ENCODE measurements around the gene SURF6.

DNA sequence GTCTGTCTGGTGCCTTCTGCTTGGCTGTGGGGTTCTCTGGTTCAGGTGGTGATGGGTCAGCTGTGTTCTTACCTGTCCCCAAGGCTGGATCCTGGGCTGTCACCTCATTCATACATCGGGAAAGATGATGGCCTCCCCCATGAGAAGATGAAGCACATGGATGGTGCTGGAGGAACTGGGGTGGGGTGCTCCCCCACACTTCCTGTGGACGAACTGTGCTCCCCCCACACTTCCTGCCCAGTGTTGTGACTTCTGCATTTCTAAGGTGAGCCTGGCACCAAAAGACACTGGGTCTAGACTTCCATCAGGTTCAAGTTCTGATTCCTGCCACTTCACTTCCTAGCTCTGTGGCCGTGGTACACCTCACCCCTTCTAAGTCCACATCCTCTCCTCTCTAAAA, 4.3 kb upstream of the SURF6 start:
- TF ChIP-seq POLR2A (IDR thresholded peaks at IDR 0.05), result no peak
- TF ChIP-seq, protein P1, sequence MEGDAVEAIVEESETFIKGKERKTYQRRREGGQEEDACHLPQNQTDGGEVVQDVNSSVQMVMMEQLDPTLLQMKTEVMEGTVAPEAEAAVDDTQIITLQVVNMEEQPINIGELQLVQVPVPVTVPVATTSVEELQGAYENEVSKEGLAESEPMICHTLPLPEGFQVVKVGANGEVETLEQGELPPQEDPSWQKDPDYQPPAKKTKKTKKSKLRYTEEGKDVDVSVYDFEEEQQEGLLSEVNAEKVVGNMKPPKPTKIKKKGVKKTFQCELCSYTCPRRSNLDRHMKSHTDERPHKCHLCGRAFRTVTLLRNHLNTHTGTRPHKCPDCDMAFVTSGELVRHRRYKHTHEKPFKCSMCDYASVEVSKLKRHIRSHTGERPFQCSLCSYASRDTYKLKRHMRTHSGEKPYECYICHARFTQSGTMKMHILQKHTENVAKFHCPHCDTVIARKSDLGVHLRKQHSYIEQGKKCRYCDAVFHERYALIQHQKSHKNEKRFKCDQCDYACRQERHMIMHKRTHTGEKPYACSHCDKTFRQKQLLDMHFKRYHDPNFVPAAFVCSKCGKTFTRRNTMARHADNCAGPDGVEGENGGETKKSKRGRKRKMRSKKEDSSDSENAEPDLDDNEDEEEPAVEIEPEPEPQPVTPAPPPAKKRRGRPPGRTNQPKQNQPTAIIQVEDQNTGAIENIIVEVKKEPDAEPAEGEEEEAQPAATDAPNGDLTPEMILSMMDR (IDR thresholded peaks at IDR 0.05), result no peak
- TF ChIP-seq POLR2AphosphoS5 (IDR thresholded peaks at IDR 0.05), result no peak
